GM12892 (cell line): ENCODE results near the gene SEL1L3.

Source experiments
- POLR2A ChIP-seq: IDR thresholded peaks from 2 replicates; pipeline ENCODE4 v1.6.1; 2011; ENCODE audit warnings: low read depth, low read length, control low read depth
- POLR2AphosphoS5 ChIP-seq: IDR thresholded peaks from 2 replicates; pipeline ENCODE4 v1.6.1; 2011; ENCODE audit warnings: low read depth, low read length, control low read depth

GRCh38 chr4:25722964-25723363 lies 139.8 kb downstream of the SEL1L3 start:
- TF ChIP-seq POLR2A (no peak), POLR2AphosphoS5 (no peak)
